GM21381 (cell line): ENCODE results near the gene RNU1-2.
"Not testable (repeated sequence)": the region's sequence is repeated elsewhere in the genome, so short reads cannot be mapped to it uniquely, and the experiment has no call there.

Source experiments
- ATAC-seq: cut with Tn5 transposase; IDR thresholded peaks from one replicate; pipeline ENCODE4 v1.9.1; 2021; ENCODE audit warnings: mild to moderate bottlenecking, moderate library complexity; ENCODE audit not compliant: unreplicated experiment

The RNU1-2 gene

GRCh38 chr1:16925635-16926490, 30.1 kb downstream of the RNU1-2 start:
- ATAC-seq, result no peak

- ATAC-seq, result no peak
Observed at GRCh38 chr1:16926491-16927073, 30.8 kb downstream of the RNU1-2 start.

- no peak for ATAC-seq
Observed at GRCh38 chr1:16927256-16927655, 31.5 kb downstream of the RNU1-2 start.

DNA sequence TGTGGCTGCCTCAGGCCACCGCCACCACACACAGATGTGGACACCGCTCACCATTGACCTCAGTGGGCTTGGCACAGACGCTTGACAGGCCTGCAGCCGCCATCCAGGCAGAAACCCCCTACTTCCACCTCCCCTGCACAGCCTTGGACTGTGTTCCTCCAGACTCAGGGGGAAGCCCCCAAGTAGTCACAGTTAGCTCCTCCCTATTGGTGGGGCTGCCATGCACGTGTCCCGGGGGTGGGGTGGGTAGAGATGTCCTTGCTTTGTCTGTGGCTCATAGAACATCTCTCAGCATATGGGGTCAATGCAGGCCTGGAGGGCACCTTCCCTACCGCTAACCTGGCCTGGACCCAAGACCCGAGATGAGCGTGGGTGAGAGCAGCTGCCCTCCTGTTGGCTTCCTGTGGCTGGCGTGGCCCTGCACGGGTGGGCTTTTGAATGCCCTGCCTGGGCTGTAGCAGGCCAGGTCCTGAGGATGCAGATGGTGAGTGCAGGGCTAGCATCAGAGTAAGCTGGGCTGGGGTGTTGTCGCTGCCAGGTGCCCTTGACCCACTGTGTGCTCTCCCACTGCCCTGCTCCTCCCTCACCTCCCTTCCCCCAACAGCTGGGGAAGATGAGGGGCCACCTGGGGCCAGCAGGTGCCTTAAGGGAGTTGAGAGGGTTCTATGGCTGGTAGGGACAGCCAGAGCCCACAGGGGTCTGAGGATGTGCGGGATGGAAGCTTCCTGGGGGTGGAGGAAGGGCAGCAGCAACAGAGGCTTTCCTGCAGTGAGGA, 32.1 kb downstream of the RNU1-2 start:
- ATAC-seq, result no peak

DNA sequence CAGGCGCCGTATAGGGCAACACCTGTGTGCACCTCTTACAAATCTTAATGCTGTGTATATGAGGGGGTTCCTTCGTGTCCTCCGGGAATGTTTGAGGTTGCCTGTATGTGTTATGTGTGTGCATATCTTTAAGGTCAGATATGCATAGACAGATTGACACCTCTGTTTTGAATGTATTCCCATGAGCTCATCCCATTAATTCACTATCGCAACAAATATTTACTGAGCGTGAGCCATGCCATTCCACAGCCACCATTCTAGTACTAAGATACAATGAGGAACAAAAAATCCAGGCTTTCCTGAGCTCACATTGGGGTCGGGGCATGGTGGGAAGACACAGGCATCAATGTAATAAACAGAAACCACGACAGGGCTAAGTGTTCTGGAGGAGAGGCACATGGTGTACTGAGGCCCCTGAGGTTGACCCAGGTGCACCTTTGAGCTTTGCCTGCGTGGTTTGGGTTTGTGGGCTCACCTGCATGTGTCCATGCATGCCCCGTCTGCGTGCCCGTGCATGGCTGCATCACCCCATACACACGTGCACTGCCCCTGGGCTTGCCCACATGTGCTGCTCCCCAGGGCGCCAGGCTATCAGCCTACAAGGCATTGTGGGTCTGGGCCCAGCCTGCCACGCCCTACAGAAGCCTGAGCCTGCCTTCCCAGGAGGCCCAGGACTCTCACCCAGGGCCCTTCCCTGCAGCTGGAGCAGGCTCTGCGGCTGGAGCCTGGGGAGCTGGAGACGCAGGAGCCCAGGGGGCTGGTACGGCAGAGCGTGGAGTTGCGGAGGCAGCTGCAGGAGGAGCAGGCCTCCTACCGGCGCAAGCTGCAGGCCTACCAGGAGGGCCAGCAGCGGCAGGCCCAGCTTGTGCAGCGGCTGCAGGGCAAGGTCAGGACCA, 33.6 kb downstream of the RNU1-2 start:
- not testable (repeated sequence) for ATAC-seq

DNA sequence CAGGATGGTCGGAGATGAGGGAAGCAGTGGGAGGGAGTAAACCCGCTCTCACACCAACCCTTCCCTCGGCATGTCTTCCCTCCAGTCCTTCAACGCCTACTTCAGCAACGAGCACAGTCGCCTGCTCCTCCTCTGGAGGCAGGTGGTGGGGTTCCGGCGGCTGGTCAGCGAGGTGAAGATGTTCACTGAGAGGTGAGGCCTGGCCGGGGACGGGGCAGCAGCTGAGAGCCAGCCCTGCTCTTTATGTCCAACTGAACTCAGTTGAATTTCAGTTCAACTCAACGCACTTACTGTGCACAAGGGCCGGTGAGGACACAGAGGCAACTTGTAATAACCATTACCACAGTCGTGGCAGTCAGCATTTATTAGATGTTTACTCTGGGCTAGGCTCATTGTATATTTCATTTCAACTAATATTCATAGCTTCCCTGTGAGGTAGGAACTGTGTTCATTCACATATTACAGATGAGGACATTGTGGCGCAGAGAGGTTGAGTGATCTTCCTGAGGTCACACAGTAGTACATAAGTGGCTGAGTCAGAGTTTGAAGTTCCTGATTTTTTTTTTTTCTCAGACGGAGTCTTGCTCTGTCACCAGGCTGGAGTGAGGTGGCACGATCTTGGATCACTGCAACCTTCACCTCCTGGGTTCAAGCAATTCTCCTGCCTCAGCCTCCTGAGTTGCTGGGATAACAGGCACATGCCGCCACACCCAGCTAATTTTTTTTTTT, 35.6 kb downstream of the RNU1-2 start:
- not testable (repeated sequence) for ATAC-seq

DNA sequence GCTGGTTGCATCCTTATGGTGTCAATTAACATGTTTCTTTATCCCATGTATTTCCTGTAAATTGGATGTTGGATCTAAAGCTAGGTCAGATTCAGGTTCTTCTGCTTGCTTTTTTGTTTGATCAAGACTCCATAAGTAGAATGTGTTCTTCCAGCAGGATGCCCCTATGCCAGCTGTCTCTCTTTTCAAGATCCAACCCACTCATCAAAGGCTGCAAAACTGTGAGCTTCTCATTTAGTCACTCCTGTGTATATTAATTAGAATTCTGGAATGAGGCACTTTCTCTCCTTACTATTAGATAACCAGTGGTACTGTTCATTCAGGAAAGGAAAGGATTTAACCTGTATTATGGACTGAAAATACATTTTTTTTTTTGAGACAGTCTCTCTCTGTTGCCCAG, 38.2 kb downstream of the RNU1-2 start:
- not testable (repeated sequence) for ATAC-seq

DNA sequence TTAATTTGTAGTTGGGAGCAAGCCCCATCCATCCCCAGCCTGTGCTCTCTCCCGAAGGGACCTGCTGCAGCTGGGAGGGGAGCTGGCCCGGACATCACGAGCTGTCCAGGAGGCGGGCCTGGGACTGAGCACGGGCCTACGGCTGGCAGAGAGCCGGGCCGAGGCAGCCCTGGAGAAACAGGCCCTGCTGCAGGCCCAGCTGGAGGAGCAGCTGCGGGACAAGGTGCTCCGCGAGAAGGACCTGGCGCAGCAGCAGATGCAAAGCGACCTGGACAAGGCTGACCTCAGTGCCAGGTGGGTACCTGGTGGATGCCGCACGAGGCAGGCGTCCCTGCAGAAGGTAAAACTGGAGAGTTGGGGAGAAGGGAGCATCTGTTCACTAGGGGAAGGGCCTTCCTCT, 40.8 kb downstream of the RNU1-2 start:
- not testable (repeated sequence) for ATAC-seq

DNA sequence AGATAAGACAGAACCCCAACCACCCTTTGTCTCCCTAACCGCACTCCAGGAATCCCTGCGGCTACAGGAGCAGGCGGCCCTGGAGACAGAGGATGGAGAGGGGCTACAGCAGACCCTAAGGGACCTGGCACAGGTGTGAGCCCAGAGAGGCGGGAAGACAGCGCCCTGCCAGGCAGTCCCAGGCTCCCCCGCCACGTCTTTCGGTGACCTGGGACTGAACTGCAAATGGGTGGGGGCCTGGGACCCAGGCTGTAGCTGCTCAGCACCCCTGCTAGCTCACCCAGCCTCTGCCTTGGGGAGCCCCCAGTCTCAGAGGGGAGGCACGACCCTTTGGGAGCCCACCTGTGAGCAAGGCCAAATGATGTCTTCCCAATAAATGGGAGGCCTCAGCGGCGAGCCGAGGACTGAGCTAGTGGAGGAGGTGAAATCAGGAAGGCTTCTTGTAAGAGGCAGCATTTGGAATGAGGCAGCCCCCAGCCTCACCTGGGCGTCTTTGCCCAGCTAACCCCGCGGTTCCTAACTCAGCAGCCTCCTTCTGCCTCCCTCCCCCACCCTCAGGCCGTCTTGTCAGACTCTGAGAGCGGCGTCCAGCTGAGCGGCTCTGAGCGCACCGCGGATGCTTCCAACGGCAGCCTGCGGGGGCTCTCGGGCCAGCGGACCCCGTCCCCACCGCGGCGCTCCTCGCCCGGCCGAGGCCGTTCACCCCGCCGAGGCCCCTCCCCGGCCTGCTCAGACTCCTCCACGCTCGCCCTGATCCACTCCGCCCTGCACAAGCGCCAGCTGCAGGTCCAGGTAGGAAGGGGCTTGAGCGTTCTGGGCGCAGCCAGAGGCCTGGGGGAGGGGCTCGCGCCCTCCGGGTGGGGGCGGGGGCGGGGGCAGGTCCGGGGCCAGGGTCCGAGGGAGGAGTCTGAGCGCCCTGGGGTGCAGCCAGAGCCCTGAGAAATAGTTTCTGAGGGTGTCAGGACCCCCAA, 42.9 kb downstream of the RNU1-2 start:
- ATAC-seq, result no peak

DNA sequence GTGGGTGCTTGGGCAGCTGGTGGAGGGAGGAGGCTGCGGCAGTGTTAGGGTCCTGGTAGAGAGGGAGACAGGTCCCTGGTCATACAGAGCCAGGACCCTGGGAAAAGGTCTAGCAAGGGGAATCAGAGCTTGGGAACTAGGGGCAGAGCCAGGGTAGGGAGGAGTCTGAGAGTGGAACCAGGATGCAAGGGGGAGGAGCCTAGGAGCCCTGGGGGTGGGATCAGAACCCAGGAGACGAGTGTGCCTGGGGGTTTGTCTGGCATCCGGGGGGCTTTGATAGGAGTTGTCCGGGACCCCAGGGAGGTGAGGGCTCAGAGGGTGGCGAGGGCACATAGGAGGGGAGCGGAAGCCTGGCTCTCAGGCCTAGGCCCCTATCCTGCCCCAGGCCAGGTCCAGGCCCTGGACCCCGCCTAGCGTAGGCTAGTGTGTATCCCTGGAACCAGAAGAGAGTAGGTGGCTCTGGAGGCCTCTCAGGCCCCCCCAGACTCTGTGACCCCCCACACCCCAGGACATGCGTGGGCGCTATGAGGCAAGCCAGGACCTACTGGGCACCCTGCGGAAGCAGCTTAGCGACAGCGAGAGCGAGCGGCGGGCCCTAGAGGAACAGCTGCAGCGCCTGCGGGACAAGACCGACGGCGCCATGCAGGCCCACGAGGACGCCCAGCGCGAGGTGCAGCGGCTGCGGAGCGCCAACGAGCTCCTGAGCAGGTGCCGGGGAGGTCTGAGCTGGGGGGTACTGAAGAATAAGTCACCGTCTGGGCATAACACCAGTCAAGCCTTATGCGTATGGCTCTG, 43.8 kb downstream of the RNU1-2 start:
- ATAC-seq, result not testable (repeated sequence)

DNA sequence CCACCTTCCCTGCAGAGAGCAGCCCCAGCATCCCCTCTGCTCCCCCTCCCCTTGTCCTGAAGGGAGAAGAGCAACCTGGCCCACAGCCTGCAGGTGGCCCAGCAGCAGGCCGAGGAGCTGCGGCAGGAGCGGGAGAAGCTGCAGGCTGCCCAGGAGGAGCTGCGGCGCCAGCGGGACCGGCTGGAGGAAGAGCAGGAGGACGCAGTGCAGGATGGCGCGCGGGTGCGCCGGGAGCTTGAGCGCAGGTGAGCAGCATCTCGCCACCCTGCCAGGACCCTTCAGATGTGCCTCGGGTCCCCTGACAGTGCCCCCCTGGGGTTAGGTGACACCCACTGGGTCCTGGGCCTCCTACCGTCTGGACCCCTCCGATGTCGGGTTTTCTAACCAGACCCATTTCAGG, 48.3 kb downstream of the RNU1-2 start:
- ATAC-seq, result no peak

GRCh38 chr1:16945512-16945911, 49.7 kb downstream of the RNU1-2 start:
- ATAC-seq, result not testable (repeated sequence)
